Activated CD8-positive, alpha-beta memory T cell treated with anti-CD3 and anti-CD28 coated beads for 48 hours (primary cell): ENCODE results near the gene RYR3.

Experiments
- DNase-seq, 3 experiments: peaks; one replicate each; pipeline ENCODE4 v3.0.0-alpha.2; 2020; ENCODE audit warnings: low read depth in 2 of 3, low spot score in 2 of 3

The RYR3 gene

GRCh38 chr15:33503681-33504080, 192.9 kb downstream of the RYR3 start:
- DNase-seq = no peak

GRCh38 chr15:33506781-33507296, 196.1 kb downstream of the RYR3 start:
- no peak for DNase-seq

DNA sequence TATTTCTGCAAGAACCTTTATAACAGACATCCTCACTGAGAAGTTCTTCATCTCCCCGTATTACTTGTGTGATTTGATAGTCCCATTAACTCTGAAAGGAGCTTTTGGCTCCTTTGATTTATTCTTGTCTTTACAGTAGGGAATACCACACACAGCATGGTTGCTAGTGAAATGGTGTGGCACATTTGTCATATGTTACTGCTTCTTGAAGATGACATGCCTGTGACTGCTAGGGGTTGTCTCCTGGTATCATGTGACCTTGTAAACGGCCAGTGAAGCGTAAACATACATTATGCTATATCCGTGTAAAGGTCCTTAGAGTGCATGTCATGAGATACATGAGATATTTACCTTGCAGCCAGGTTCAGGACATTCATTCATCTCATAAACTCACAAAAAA, 197.9 kb downstream of the RYR3 start:
- no peak for DNase-seq

DNA sequence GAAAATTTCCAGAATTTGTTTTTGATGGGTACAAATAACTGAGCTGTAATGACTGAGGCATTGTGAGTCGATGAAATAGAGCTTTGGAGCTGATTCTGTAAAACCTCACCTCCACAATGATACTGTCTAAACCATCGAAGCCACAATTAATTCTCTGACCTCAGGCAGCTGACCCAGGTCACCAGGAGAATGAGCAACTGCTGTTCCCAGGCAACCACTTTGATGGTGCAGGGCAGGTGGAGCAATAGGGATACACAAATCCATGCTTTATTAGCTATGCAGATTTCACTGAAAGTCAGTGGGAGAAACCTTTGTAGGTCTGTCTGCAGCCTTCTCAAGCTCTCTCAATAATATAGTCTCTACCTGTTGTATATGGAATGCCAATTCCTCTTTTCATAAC, 204.4 kb downstream of the RYR3 start:
- DNase-seq = no peak

DNA sequence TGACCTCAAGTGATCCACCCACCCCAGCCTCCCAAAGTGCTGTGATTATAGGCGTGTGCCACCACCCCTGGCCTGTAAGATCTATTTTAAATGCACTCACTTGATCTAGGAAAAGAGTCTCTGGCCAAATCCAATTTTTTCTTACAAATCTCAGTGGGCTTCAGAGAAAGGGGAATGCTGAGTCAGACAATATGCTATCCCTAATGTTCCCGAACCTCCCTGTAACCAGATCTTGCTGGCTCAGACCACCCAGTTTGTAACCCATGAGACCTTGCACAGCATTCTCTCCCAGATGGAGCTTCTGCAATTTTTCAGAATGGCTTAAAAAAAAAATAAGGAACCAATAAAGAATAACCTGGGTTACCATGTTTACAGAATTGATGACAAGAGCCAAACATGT, 205.8 kb downstream of the RYR3 start:
- DNase-seq = no peak

DNA sequence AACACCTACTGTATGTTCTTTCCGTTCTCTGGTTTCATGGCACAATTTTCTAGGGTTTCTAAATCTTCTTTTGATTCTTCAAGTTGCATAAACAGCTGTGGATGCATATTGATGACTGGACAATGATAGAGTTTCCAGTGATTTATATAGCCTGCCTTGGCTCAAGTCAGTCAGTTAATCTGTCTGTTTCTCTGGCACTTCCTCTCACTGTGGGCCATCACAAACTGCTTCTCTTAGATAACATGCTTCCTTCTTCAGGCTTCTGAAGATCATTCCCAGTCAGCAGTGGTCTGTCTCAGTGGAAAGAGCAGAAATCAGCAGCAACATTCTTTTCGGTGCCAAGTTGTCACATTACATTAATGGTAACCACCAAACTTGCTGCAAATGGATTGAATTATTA, 207.2 kb downstream of the RYR3 start:
- DNase-seq = no peak

DNA sequence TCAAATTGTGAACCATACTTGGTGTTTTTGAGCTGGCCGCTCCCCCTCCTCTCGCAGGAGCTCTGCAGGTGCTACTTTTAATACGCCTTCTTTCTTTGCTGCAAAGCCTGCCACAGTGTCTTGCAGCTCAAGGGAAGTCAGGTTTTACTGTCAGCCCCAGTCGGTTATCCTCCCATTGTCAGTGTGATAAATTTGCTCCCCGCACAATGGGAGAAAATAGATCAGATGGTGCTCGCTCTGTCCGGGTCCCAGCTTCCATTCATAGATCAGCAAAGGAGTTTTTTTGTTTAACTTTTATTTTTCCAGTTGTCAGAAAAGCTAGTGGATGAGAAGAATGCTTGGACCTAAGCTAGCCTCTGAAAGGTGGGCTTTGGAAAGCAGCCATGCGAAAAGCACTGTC, 207.7 kb downstream of the RYR3 start:
- no peak for DNase-seq

DNA sequence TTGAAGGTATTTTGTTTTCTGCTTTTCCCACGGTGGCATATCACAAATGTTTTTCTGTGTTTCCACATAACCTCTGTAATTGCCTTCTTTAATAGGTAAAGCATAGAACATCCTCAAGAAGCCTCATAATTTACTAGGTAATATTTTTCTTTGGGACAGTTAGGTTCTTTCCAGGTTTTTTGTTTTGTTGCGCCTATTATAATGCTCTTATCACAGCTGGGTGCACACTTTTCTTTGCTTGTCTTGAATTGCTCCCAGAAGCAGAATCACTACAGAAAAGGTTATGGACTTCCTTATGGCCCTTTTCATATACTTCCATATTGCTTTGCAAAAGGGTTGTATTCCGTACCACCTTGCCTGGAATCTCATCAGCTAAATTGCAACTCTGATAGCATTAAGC, 213.5 kb downstream of the RYR3 start:
- DNase-seq = no peak

DNA sequence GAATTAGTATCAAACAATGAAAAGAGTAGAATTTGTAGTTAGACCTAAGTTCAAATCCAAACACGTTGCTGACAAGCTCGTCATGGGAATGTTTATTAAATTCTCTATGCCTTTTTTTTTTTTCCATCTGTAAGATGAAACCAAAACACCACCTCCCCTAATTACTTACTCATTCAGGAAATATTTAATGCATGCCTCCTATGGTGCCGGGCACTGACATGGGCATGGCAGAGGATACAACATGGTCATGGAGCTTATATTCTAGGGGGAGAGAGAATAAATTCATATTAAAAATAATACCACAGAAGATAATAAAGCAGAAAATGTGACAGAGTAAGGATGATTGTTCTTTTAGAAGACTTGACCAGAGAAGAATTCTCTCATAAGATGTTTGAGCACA, 215.8 kb downstream of the RYR3 start:
- DNase-seq = no peak

DNA sequence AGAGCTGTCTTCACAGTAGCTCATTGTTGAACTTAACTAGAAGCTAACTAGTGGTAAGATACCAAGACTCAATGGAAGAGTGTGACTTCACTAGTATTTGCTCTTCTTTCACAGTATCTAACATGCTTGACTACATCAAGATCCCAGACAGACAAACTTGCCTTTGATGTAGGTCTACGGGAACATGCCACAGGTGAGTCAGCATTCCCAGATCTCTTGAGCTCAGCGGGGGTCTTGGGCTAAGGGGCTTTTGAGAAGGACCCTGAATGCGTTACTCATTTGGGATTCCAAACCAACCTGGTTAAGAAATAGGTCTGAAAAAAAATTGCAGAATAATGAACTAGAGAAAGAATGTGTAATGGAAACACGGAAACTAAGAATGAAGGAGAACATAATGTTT, 222.4 kb downstream of the RYR3 start:
- no peak for DNase-seq

DNA sequence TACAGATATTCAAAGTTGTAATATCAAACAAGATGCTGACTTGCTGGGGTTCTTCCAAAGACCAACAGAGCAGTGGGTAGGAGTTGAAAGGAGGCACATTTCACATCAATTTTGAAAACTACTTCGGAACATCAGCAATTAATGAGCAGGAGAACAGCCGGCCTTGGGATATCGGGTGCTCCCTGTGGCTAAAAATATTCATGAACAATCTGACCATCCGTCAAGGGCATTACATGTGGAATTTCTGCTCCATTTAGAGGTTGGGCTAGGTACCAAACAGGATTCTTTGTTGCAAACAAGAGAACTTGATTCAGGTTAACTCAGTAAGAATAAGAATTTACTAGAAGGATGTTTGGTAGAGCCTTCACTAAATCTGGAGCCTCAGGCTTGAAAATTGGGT, 223.9 kb downstream of the RYR3 start:
- DNase-seq = no peak

GRCh38 chr15:33535135-33535534, 224.4 kb downstream of the RYR3 start:
- DNase-seq = no peak

DNA sequence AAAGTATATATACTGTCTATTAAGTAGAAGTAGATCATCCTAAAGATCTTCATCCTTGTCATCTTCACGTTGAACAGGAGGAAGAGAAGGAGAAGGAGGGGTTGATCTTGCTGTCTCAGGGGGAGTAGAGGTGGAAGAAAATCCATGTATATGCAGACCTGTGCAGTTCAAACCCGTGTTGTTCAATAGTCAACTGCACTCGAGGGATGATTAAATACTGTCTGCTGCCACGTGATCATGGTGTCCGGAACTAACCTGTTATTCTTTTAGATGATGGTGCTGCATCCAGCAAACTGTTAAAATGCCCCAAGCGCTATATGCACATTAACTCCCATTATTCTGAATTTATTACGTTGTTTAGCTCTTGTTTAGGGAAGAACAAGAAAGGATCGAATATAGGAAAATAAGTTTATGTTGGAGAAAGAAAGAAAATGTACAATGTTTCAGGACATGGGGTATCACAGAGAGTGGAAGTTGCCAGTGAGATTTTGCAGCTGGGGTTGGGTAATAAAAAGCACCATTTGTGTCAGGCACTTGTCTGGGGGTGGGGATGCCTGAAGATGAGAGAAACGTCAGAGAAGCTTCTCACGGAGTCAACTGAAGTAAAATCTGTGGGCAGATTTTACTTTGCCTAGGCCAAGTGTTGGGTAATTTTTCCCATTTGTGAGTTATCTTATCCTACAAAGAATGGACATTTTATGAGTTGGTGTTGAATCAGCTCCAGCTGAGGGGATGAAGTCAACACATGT, 229.2 kb downstream of the RYR3 start:
- DNase-seq = no peak

DNA sequence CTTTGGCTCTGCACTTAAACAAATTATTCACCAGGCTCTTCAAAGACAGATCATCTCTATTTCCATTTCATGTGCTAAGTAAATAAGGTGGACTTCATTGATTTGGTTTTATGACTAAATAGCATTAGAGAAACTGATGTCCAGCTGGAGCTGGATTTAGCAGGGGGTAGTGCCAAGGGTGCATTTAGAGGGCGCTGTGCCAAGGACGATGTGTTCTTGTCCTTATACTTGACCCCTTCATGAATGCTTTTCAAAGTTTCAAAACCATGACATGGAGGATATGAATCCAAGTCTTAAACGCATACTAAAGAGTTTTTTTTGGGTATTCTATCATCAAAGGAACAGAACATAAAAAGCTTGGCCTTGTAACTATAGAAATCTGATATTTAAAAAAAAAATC, 233.2 kb downstream of the RYR3 start:
- no peak for DNase-seq

DNA sequence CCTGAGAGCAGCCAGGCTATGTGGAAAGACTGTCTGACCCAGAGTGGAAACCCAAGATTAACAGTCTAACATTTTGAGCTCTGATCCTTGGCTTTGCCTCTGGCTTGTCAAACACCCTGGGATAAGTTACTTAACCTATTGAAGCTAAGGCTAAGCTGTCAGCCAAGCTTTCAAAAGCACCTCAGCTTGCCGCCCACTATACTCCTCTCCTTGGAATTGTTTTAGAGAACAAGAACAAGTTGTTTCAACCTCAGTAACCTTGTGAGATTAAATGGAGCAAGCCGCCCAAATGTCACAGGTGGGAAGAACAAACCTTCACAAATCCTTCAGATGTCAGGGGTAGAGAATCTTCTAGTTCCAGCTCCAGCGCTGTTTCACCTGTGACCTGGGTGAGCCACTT, 235.1 kb downstream of the RYR3 start:
- no peak for DNase-seq

GRCh38 chr15:33547876-33548275, 237.1 kb downstream of the RYR3 start:
- no peak for DNase-seq

GRCh38 chr15:33551860-33552259, 241.1 kb downstream of the RYR3 start:
- no peak for DNase-seq

- DNase-seq = no peak
Measured at GRCh38 chr15:33553157-33553556, 242.4 kb downstream of the RYR3 start.

DNA sequence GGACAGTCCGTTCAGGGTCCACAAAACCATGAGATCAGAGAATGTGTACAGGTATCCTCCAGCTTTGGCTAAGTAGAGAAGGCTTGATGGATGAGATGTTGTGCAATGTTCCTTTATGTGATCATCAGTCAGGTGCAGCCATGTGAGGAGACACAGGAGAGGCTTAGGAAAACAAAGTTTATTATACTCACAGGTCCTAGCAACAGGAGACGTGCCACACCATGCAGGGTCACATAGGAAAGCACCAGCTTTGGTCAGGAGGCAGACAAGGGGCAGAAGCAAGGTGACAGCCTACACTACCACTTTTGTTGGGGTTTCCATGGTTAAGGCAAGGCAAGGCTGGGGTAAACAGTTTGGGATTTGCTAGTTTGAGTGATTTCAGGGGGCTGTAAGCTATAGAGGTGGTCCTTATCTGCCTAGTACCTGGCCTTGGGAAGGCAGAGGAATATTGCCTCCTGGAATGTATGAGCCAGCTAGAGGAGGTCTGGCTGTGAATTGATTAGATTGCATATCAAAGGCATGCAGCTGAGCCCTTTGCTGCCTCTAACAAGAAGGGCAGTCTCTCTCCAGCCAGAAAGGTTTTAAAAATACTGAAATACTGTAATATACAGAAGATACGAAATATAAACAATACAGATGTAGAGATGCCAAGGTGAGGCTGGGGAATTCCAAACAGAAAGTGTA, 248.6 kb downstream of the RYR3 start:
- no peak for DNase-seq

DNA sequence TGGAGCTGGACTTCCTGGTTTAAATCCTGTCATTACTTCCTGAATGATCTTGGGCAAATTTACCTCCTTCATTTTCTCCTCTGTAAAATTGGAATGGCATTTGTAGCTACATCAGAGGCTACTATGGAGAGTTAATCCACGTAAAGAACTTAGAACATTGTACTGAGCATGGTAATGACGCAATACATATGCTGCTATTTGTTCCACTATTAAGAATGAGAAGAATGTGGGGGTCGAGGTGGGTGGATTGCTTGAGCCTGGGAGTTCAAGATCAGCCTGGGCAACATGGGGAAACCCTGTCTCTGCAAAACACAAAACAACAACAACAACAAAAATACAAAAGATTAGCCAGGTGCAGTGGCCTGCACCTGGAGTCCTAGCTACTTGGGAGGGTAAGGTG, 250.6 kb downstream of the RYR3 start:
- DNase-seq = no peak

DNA sequence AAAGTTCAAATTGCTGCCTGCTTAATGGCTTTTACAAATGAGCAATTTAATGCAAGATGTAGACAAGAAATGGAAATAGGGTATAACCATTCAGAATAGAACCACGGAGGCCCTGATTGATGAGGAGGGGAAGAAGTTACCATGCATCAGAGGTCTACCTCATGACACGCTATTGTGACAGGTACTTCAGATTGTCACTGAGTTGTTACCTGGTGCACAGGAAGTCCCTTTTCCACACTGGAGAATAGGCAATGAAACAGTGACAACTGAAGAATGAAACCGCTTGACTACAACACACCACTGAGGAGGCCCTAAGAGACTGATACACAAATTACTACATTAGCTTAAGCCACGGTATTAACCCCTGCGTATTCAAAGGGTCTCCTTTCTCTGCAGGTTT, 251.2 kb downstream of the RYR3 start:
- DNase-seq = no peak

DNA sequence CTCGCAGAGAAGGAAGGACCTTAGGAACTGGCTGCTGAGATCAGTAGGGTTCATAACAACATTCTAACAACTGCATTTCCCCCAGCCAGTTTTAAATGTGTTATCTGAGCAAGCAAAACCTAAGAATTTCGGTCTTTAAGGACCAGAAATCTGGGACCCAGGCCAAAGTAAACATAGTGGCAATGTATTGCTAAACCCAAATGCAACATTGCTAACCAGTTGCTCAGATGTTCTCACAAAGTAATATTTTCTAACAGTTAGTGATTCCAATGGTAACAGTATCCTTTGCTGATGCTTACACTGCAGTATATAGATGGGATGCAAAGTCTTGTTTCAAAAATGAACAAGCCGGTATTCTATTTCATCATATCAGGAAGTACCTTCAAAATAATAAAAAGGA, 254.3 kb downstream of the RYR3 start:
- no peak for DNase-seq

- DNase-seq = no peak
Measured at GRCh38 chr15:33567652-33568051, 256.9 kb downstream of the RYR3 start.
